MM.1S (cell line): Measurements from ENCODE around the gene MAPK8IP2.

Experiments used
- DNase-seq: peaks from one replicate; pipeline ENCODE4 v3.0.0-alpha.2; 2015
- H2AFZ ChIP-seq: fragments of 300-600 bp; sonication (generic); 2 replicates; pipeline ENCODE4 v1.6.0; 2016; ENCODE audit warnings: antibody characterized with exemption, low read length
- H3F3A ChIP-seq: fragments of 300-600 bp; sonication (generic); 2 replicates; pipeline ENCODE4 v1.6.1; 2016; ENCODE audit warnings: mild to moderate bottlenecking, antibody characterized with exemption, low read length, moderate library complexity, mixed read lengths; ENCODE audit not compliant: insufficient read depth
- H3K27ac ChIP-seq: fragments of 300-600 bp; sonication (generic); 2 replicates; pipeline ENCODE4 v1.5.1; 2016; ENCODE audit warnings: mild to moderate bottlenecking, low read length
- H3K27me3 ChIP-seq: fragments of 300-600 bp; sonication (generic); replicated peaks from 2 replicates; pipeline ENCODE4 v1.6.0; 2016; ENCODE audit warnings: low read length; ENCODE audit not compliant: insufficient read depth
- H3K36me3 ChIP-seq: fragments of 300-600 bp; sonication (generic); replicated peaks from 2 replicates; pipeline ENCODE4 v1.6.1; 2016; ENCODE audit warnings: mild to moderate bottlenecking, low read length, mixed read lengths; ENCODE audit not compliant: insufficient read depth
- H3K4me1 ChIP-seq: fragments of 300-600 bp; sonication (generic); 2 replicates; pipeline ENCODE4 v1.6.1; 2016; ENCODE audit warnings: low read length, mixed read lengths
- H3K4me2 ChIP-seq: fragments of 300-600 bp; sonication (generic); 2 replicates; pipeline ENCODE4 v1.6.0; 2016; ENCODE audit warnings: low read depth, low read length
- H3K4me3 ChIP-seq: fragments of 300-600 bp; sonication (generic); 2 replicates; pipeline ENCODE4 v1.5.1; 2016; ENCODE audit warnings: low read length, mixed read lengths
- H3K79me2 ChIP-seq: fragments of 300-600 bp; sonication (generic); 2 replicates; pipeline ENCODE4 v1.6.1; 2016; ENCODE audit warnings: mixed run types, low read length, mixed read lengths
- H3K9ac ChIP-seq: fragments of 300-600 bp; sonication (generic); 2 replicates; pipeline ENCODE4 v1.6.1; 2016; ENCODE audit warnings: low read length, mixed read lengths
- H3K9me2 ChIP-seq: fragments of 300-600 bp; sonication (generic); replicated peaks from 2 replicates; pipeline ENCODE4 v1.6.1; 2016; ENCODE audit warnings: mild to moderate bottlenecking, low read length, mixed read lengths; ENCODE audit not compliant: insufficient read depth
- H3K9me3 ChIP-seq: fragments of 300-600 bp; sonication (generic); replicated peaks from 2 replicates; pipeline ENCODE4 v1.6.1; 2016; ENCODE audit warnings: mild to moderate bottlenecking, low read length, mixed read lengths; ENCODE audit not compliant: insufficient read depth
- H4K20me1 ChIP-seq: fragments of 300-600 bp; sonication (generic); 2 replicates; pipeline ENCODE4 v1.6.1; 2016; ENCODE audit warnings: mild to moderate bottlenecking, low read length, moderate library complexity, mixed read lengths; ENCODE audit not compliant: insufficient read depth
- EZH2 ChIP-seq: fragments of 300-600 bp; sonication (generic); optimal IDR thresholded peaks from 2 replicates; pipeline ENCODE3; 2017; ENCODE audit warnings: low read depth, mild to moderate bottlenecking, antibody characterized with exemption, low read length, mixed read lengths
- EZH2phosphoT487 ChIP-seq: fragments of 300-600 bp; sonication (generic); IDR thresholded peaks from 2 replicates; pipeline ENCODE4 v1.6.1; 2018; ENCODE audit warnings: antibody characterized with exemption, low read length
- TF ChIP-seq, protein P1 (sequence below): fragments of 300-600 bp; sonication (generic); IDR thresholded peaks from 2 replicates; pipeline ENCODE4 v1.5.1; 2016; ENCODE audit warnings: antibody characterized with exemption, low read length, mixed read lengths

Gene MAPK8IP2

DNA sequence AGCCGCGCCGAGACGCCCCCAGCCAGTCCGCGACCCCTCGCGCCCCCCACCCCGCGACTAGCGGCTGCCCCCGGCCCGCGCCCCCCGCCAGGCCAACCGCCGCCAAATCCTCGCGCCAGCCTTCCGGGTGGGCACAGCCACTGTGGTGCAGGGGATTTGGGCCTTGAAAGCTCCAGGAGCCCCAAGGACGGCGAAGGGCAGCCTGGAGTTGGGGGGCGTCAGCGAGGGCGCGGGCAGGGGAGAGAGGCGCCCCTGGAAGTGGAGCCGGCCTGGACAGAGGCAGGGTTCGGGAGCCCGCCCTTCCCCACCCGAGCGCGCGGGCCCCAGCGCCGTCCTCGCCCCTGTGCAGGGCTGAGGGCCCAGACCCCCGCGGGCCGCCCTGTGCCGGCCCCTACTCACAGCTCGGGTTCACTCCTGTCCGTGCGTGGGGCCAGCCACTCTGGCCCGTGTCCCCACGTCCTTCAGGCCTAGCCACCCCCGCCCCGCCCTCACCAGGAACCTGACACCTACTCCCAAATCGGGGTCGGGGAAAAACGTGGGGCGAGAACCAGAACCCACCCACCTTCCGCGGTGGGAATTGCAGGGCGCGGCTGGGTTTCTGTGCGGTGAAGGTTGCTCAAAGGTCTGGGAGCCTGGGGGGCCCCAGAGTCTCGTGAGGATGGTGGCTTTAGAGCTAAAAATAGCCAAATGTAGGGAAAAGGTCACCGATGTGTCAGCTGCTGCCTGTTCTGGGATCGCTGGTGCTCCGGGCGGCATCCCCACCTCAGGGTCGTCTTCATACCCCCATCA, 22.4 kb upstream of the MAPK8IP2 start, which contains the start of gene CPT1B:
Gene CPT1B (minus strand): TSS at position 441 of the 789 bp plus-strand sequence. CDS start 512 bp downstream, outside the sequence.
- Histone ChIP-seq H3K4me2 (no peak within 1 kb of the TSS), H3K4me1 (0 out of 2 replicates have a peak, but pooled peaks cover 4% of the 10 kb centered on the region), H3K79me2 (peaks cover 12% of the 10 kb centered on the region), H3K36me3 (no peaks in the 10 kb centered on the region), H3K9me3 (no peaks in the 10 kb centered on the region), H3K9me2 (no peaks in the 10 kb centered on the region), H3K9ac (no peak within 1 kb of the TSS), H3K27me3 (no peaks in the 10 kb centered on the region), H3K4me3 (no peak within 1 kb of the TSS), H2AFZ (no peak within 1 kb of the TSS), H3F3A (no peaks in the 10 kb centered on the region), H4K20me1 (no peaks in the 10 kb centered on the region), H3K27ac (no peak within 1 kb of the TSS)
- TF ChIP-seq, protein P1, sequence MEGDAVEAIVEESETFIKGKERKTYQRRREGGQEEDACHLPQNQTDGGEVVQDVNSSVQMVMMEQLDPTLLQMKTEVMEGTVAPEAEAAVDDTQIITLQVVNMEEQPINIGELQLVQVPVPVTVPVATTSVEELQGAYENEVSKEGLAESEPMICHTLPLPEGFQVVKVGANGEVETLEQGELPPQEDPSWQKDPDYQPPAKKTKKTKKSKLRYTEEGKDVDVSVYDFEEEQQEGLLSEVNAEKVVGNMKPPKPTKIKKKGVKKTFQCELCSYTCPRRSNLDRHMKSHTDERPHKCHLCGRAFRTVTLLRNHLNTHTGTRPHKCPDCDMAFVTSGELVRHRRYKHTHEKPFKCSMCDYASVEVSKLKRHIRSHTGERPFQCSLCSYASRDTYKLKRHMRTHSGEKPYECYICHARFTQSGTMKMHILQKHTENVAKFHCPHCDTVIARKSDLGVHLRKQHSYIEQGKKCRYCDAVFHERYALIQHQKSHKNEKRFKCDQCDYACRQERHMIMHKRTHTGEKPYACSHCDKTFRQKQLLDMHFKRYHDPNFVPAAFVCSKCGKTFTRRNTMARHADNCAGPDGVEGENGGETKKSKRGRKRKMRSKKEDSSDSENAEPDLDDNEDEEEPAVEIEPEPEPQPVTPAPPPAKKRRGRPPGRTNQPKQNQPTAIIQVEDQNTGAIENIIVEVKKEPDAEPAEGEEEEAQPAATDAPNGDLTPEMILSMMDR = no peak
- DNase-seq = no peak

DNA sequence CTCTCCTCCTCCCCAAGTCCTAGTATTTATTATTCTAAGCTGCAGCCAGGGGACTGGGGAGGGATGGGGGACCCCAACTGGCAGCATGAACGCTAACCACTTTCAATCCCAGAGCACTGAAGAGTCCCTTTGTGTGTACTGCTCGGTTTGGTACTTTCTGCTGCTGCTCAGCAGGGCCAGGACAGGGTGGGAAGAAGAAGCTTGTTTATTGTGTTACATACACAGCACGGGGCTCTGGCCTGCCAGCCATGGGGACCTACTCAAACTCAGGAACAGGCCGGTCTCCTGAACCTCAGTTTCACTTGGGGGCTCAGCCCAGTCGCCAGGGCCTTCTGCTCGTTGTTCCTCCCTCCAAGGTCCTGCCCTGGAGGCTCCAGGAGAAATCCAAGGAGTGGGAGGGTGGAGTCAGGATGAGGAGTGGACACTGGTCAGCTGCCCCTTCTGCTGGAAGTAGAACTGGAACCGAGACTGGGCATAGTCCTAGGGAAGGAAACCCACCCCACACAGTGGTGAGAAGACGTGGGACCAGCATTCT, 21.8 kb upstream of the MAPK8IP2 start:
- Histone ChIP-seq H3K4me1 (peaks cover 8% of the 10 kb centered on the region; the same call in 1 of the 2 replicates), H3K4me2 (no peak overlapping the region), H3K9me3 (no peaks in the 10 kb centered on the region), H3K27me3 (no peaks in the 10 kb centered on the region), H3K79me2 (peaks cover 19% of the 10 kb centered on the region), H3K9me2 (no peaks in the 10 kb centered on the region), H3F3A (no peaks in the 10 kb centered on the region), H2AFZ (no peak overlapping the region), H3K27ac (no peak overlapping the region), H3K36me3 (no peaks in the 10 kb centered on the region), H4K20me1 (no peaks in the 10 kb centered on the region), H3K4me3 (no peak overlapping the region), H3K9ac (no peak overlapping the region)
- no peak for TF ChIP-seq EZH2phosphoT487
- no peak for TF ChIP-seq EZH2
- TF ChIP-seq, protein P1 = no peak
- DNase-seq = no peak

DNA sequence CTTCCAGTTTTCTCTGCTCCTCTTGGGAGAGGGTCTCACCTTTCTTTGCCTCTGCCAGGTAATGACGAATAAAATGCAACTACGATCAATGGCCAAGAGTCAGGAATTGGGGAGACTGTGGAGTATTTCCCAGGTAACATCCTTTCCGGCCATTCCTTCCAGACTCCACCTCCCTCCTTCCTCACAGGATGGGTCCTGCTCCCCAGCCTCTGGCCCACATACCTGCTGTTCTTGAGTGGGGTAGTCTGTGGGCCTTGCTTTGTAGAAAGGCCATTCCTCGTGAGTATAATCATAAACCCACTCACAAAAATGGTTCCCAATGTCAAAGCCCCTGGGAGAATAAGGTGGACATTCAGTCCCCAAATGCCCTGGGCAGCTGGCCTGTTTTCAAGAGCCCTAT, 20.8 kb upstream of the MAPK8IP2 start:
- Histone ChIP-seq H2AFZ (no peak overlapping the region), H3K27ac (no peak overlapping the region), H4K20me1 (no peaks in the 10 kb centered on the region), H3K79me2 (peaks cover 19% of the 10 kb centered on the region), H3K4me3 (no peak overlapping the region), H3K9ac (no peak overlapping the region), H3K4me2 (no peak overlapping the region), H3K9me2 (no peaks in the 10 kb centered on the region), H3K27me3 (no peaks in the 10 kb centered on the region), H3F3A (no peaks in the 10 kb centered on the region), H3K36me3 (no peaks in the 10 kb centered on the region), H3K9me3 (no peaks in the 10 kb centered on the region), H3K4me1 (peaks cover 8% of the 10 kb centered on the region; the same call in 1 of the 2 replicates)
- no peak for TF ChIP-seq EZH2
- TF ChIP-seq, protein P1 = no peak
- no peak for TF ChIP-seq EZH2phosphoT487
- no peak for DNase-seq
